OCI-M1 (cell line): Measurements from ENCODE around the gene DCAF11.

Experiments used
- DNase-seq: peaks from one replicate; lab custom pipeline; 2025; lab: John Stamatoyannopoulos, UW

Gene DCAF11

GRCh38 chr14:24096545-24097181, 17.9 kb upstream of the DCAF11 start:
- DNase-seq, result no peak

- DNase-seq, result no peak
These were observed 16.2 kb upstream of the DCAF11 start for GRCh38 chr14:24098229-24098926.

- DNase-seq, result no peak
These were observed 15.4 kb upstream of the DCAF11 start for GRCh38 chr14:24098927-24099813.

- no peak for DNase-seq
These were observed 14.2 kb upstream of the DCAF11 start for GRCh38 chr14:24100197-24100981.

GRCh38 chr14:24100982-24101494, 13.5 kb upstream of the DCAF11 start:
- DNase-seq, result no peak

GRCh38 chr14:24102357-24103048, 12.1 kb upstream of the DCAF11 start:
- DNase-seq, result no peak

GRCh38 chr14:24103451-24103850, 11.1 kb upstream of the DCAF11 start:
- DNase-seq, result no peak

GRCh38 chr14:24105609-24106239, 8.9 kb upstream of the DCAF11 start:
- peak; percentile 4 for DNase-seq

GRCh38 chr14:24106672-24107271, 7.8 kb upstream of the DCAF11 start:
- DNase-seq, result no peak

GRCh38 chr14:24108336-24108874, 6.2 kb upstream of the DCAF11 start:
- no peak for DNase-seq

GRCh38 chr14:24110060-24110459, 4.5 kb upstream of the DCAF11 start:
- DNase-seq, result no peak

- no peak for DNase-seq
These were observed 4.1 kb upstream of the DCAF11 start for GRCh38 chr14:24110523-24110922.

- peak; percentile 73 for DNase-seq
These were observed 1.2 kb upstream of the DCAF11 start for GRCh38 chr14:24113379-24113800.

GRCh38 chr14:24113801-24114531, 611 bp upstream of the DCAF11 start:
- DNase-seq, result peak; percentile 97

GRCh38 chr14:24115422-24116127, 998 bp downstream of the DCAF11 start:
- DNase-seq, result no peak

- no peak for DNase-seq
These were observed 1.7 kb downstream of the DCAF11 start for GRCh38 chr14:24116128-24116814.

- no peak for DNase-seq
These were observed 2.6 kb downstream of the DCAF11 start for GRCh38 chr14:24117179-24117578.

- no peak for DNase-seq
These were observed 5.1 kb downstream of the DCAF11 start for GRCh38 chr14:24119691-24120090.
